A549 (cell line): Measurements from ENCODE around the gene MARCHF9. TPM values are rescaled to one million over a fixed set of nuclear protein-coding genes. Genes with fewer than 3 reads are reported as not detected.

ENCODE experiments used
- ATAC-seq, 2 experiments: fragments of 200-7000 bp in 1 of 2; fragments of >200 bp in 1 of 2; cut with Nextera tagmentation in 1 of 2; cut with Tn5 transposase in 1 of 2; 3 replicates each; pipeline versions ENCODE4 v1.8.0 to v1.9.1; 2018 to 2020; ENCODE audit warnings: mild to moderate bottlenecking in 1 of 2, moderate library complexity in 1 of 2
- CTCF ChIA-PET: fragments of 300-600 bp; sonication (Branson Sonifier 250); formaldehyde crosslinking; extraction: SDS; loops from one replicate; lab custom pipeline; 2021; ENCODE audit warnings: antibody characterized with exemption, inconsistent platforms; lab: Yijun Ruan, JAX
- POLR2A ChIA-PET: fragments of 350-600 bp; formaldehyde crosslinking; extraction: SDS; loops from one replicate; lab custom pipeline; 2021; ENCODE audit warnings: antibody characterized with exemption, inconsistent platforms; lab: Yijun Ruan, JAX
- DNase-seq, 2 experiments: peaks; one replicate each; pipeline versions ENCODE4 v3.0.0 to v3.0.0-alpha.2; 2011 to 2016; ENCODE audit warnings: low read depth in 1 of 2, low spot score in 1 of 2
- FAIRE-seq: peaks from 2 replicates; lab custom pipeline; 2011; peaks lifted over from hg19 to GRCh38; lab: Jason Lieb, UNC
- H3K27ac ChIP-seq, 2 experiments: fragments of >200 bp; sonication (Bioruptor Twin); formaldehyde crosslinking; 3 replicates each; pipeline ENCODE4 v1.5.1; 2016 to 2017
- H3K4me1 ChIP-seq: fragments of >200 bp; sonication (Bioruptor Twin); formaldehyde crosslinking; 3 replicates; pipeline ENCODE4 v1.6.1; 2016
- H3K4me2 ChIP-seq: fragments of >200 bp; sonication (Bioruptor Twin); formaldehyde crosslinking; 3 replicates; pipeline ENCODE4 v1.6.1; 2016
- H3K4me3 ChIP-seq: fragments of >200 bp; sonication (Bioruptor Twin); formaldehyde crosslinking; 3 replicates; pipeline ENCODE4 v1.5.1; 2016
- H3K9me3 ChIP-seq: fragments of >200 bp; sonication (Bioruptor Twin); formaldehyde crosslinking; 3 replicates; pipeline ENCODE4 v1.6.1; 2016
- CBX2 ChIP-seq: fragments of 200-600 bp; sonication (generic); IDR thresholded peaks from 2 replicates; pipeline ENCODE4 v1.6.1; 2016; ENCODE audit warnings: low read depth, mild to moderate bottlenecking, borderline replicate concordance
- EHMT2 ChIP-seq: fragments of 200-600 bp; sonication (generic); IDR thresholded peaks from 2 replicates; pipeline ENCODE4 v1.6.1; 2016; ENCODE audit warnings: antibody characterized with exemption, low read depth, mild to moderate bottlenecking, moderate library complexity
- ELK1 ChIP-seq: fragments of 150-350 bp; IDR thresholded peaks from 2 replicates; pipeline ENCODE4 v1.6.1; 2014; ENCODE audit warnings: low read depth, mild to moderate bottlenecking, low read length
- FOSB ChIP-seq: fragments of 250-450 bp; sonication (Bioruptor Pico); IDR thresholded peaks from 2 replicates; pipeline ENCODE4 v1.5.0; 2020; ENCODE audit warnings: mild to moderate bottlenecking, moderate library complexity
- KDM5A ChIP-seq: fragments of 200-600 bp; sonication (generic); IDR thresholded peaks from 2 replicates; pipeline ENCODE4 v1.6.1; 2016; ENCODE audit warnings: antibody characterized with exemption, mild to moderate bottlenecking
- MAX ChIP-seq: IDR thresholded peaks from 2 replicates; pipeline ENCODE4 v1.6.1; 2012
- TP53 ChIP-seq: fragments of 250-450 bp; sonication (Bioruptor Pico); IDR thresholded peaks from 2 replicates; pipeline ENCODE4 v1.5.0; 2021; ENCODE audit warnings: mild to moderate bottlenecking, moderate library complexity
- WGBS: methylation state at CpG from one replicate; pipeline ENCODE4 v1.1.6; 2017; ENCODE audit errors: missing lambda C conversion rate; 5-methylcytosine and 5-hydroxymethylcytosine counted together
- polyA plus RNA-seq, 4 experiments: library from polyadenylated mRNA; depleted of rRNA in 3 of 4; stranded (reverse); fragments of >200 nt; fragmentation: RNase III in 1 of 4; extraction: RNeasy Plus Mini Kit Qiagen cat#74134 plus additional on column Dnase treatment in 1 of 4; gene quantifications; 2 replicates in 3 of 4; 3 replicates in 1 of 4; pipeline ENCODE4 v1.2.3, GENCODE V29; 2011 to 2017
- TF ChIP-seq, protein P1 (sequence below): fragments of >200 bp; sonication (Bioruptor Twin); formaldehyde crosslinking; IDR thresholded peaks from 3 replicates; pipeline ENCODE4 v1.5.1; 2016
- TF ChIP-seq, protein P2 (sequence below): fragments of 200-600 bp; sonication (generic); IDR thresholded peaks from 2 replicates; pipeline ENCODE4 v1.6.1; 2016; ENCODE audit warnings: antibody characterized with exemption, mild to moderate bottlenecking, moderate library complexity
- TF ChIP-seq, protein P3 (sequence below): fragments of >200 bp; sonication (Bioruptor Twin); formaldehyde crosslinking; IDR thresholded peaks from 2 replicates; pipeline ENCODE4 v1.6.1; 2016

Gene MARCHF9
- polyA plus RNA-seq, 2 of the 4 experiments (the other 2 are of a cell fraction): 6.8 to 7.2 TPM

GRCh38 chr12:57759360-57759980 lies 4.6 kb downstream of the MARCHF9 start:
- peak; percentile 42 to 64; a peak in 4 of 6 replicates for ATAC-seq
- WGBS: 9% methylated on average over 3 of the region's 3 CpGs
- Histone ChIP-seq H3K4me1 (peaks cover 10% of the 10 kb centered on the region; the same call in 2 of the 3 replicates), H3K4me2 (no peak overlapping the region), H3K27ac (no peak overlapping the region), H3K4me3 (no peak overlapping the region), H3K9me3 (no peaks in the 10 kb centered on the region)
- DNase-seq: peak in 1 of 2 experiments; percentile 68
- FAIRE-seq: no peak
- TF ChIP-seq, protein P1, sequence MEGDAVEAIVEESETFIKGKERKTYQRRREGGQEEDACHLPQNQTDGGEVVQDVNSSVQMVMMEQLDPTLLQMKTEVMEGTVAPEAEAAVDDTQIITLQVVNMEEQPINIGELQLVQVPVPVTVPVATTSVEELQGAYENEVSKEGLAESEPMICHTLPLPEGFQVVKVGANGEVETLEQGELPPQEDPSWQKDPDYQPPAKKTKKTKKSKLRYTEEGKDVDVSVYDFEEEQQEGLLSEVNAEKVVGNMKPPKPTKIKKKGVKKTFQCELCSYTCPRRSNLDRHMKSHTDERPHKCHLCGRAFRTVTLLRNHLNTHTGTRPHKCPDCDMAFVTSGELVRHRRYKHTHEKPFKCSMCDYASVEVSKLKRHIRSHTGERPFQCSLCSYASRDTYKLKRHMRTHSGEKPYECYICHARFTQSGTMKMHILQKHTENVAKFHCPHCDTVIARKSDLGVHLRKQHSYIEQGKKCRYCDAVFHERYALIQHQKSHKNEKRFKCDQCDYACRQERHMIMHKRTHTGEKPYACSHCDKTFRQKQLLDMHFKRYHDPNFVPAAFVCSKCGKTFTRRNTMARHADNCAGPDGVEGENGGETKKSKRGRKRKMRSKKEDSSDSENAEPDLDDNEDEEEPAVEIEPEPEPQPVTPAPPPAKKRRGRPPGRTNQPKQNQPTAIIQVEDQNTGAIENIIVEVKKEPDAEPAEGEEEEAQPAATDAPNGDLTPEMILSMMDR: peak; percentile 61
- TF ChIP-seq, protein P2, sequence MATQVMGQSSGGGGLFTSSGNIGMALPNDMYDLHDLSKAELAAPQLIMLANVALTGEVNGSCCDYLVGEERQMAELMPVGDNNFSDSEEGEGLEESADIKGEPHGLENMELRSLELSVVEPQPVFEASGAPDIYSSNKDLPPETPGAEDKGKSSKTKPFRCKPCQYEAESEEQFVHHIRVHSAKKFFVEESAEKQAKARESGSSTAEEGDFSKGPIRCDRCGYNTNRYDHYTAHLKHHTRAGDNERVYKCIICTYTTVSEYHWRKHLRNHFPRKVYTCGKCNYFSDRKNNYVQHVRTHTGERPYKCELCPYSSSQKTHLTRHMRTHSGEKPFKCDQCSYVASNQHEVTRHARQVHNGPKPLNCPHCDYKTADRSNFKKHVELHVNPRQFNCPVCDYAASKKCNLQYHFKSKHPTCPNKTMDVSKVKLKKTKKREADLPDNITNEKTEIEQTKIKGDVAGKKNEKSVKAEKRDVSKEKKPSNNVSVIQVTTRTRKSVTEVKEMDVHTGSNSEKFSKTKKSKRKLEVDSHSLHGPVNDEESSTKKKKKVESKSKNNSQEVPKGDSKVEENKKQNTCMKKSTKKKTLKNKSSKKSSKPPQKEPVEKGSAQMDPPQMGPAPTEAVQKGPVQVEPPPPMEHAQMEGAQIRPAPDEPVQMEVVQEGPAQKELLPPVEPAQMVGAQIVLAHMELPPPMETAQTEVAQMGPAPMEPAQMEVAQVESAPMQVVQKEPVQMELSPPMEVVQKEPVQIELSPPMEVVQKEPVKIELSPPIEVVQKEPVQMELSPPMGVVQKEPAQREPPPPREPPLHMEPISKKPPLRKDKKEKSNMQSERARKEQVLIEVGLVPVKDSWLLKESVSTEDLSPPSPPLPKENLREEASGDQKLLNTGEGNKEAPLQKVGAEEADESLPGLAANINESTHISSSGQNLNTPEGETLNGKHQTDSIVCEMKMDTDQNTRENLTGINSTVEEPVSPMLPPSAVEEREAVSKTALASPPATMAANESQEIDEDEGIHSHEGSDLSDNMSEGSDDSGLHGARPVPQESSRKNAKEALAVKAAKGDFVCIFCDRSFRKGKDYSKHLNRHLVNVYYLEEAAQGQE: no peak
- TF ChIP-seq CBX2 (no peak), MAX (no peak), TP53 (CRISPR knock-in tag) (no peak), FOSB (CRISPR knock-in tag) (no peak), ELK1 (no peak)
- TF ChIP-seq, protein P3, sequence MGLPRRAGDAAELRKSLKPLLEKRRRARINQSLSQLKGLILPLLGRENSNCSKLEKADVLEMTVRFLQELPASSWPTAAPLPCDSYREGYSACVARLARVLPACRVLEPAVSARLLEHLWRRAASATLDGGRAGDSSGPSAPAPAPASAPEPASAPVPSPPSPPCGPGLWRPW: no peak
- POLR2A ChIA-PET: interaction anchor here (1.4 to 1.9 kb wide), 2 partner anchors 13 to 15 kb away, joined by 3 to 6 read pairs; partner anchors contain the start of genes EEF1AKMT3, METTL1 and TSPAN31
- CTCF ChIA-PET: interaction anchor here (0.7 to 2.4 kb wide), 21 partner anchors 8 to 174 kb away, joined by 3 to 16 read pairs (median 4); partner anchors contain the start of genes AVIL, CYP27B1, EEF1AKMT3 and METTL1

- Histone ChIP-seq H3K4me1 (peaks cover 14% of the 10 kb centered on the region), H3K4me3 (no peak overlapping the region), H3K27ac (no peak overlapping the region), H3K9me3 (no peaks in the 10 kb centered on the region), H3K4me2 (no peak overlapping the region)
- no peak for TF ChIP-seq KDM5A
- TF ChIP-seq, protein P1: no peak
- TF ChIP-seq EHMT2: 0 out of 2 replicates have a peak, but pooled peaks have one; percentile 21
- TF ChIP-seq, protein P2: peak; percentile 91
- 83% methylated on average over 3 of the region's 3 CpGs for WGBS
- CTCF ChIA-PET: interaction anchor here (0.9 to 2.5 kb wide), 9 partner anchors 10 to 177 kb away, joined by 3 to 16 read pairs (median 6); partner anchors contain the start of genes AVIL, TSFM and TSPAN31
- ATAC-seq (no peak), DNase-seq (no peak), FAIRE-seq (no peak)
- POLR2A ChIA-PET: interaction anchor here (1.9 kb wide), 1 partner anchor 12 kb away, joined by 6 read pairs; the partner anchor contains the start of genes EEF1AKMT3 and METTL1
These were observed 5.6 kb downstream of the MARCHF9 start for GRCh38 chr12:57760347-57760982.
